ENCODE data around the gene AFF4.

AFF4 gene

DNA sequence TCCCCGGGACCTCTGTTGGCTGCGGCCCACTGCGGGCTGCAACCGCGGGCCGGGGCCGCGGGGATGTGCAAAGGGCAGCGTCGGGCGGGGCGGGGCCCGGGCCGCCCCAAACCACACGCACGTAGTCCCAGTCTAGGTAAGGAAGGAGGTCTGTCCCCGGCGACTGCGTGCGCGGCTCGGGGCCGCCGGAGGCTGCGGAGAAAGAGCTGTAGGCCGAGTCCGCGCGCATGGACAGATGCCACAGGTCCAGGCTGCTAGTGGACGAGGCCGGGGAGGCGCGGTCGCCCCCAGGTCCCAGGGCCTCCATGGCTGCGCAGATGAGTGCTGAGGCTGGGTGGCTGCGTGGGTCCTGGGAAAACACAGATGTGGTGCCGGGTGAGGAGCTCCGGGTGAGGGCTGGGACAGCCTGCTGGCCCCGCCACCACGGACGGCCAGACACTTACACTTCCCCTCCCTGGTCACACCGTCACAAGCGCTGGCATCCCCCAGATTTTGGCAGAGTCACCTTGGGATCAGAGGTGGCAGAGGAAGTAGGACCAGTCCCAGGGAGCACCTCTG, 137.5 kb downstream of the AFF4 start:
- peak in 1 of 2 donors; percentile 31 for DNase-seq
